Thoracic aorta (tissue), 2 donors: ENCODE results near the gene VPS45. TPM values are rescaled to one million over a fixed set of nuclear protein-coding genes. Genes with fewer than 3 reads are reported as not detected.

ENCODE experiments used
- ATAC-seq: fragments of 150-250 bp; one replicate; pipeline ENCODE4 v1.8.0; 2017; ENCODE audit warnings: low read depth; ENCODE audit not compliant: insufficient number of reproducible peaks, low FRiP score
- DNase-seq: peaks from one replicate; pipeline ENCODE4 v3.0.0-alpha.2; 2020; ENCODE audit warnings: low spot score
- H3K27ac ChIP-seq, 2 donors: fragments of 200-600 bp; sonication (generic); 1 replicate in 1 of 2; 2 replicates in 1 of 2; pipeline ENCODE4 v1.5.1; 2016; ENCODE audit warnings: mild to moderate bottlenecking in 2 of 2, moderate library complexity in 2 of 2
- H3K27me3 ChIP-seq: fragments of 200-600 bp; sonication (generic); replicated peaks from 2 replicates; pipeline ENCODE4 v1.6.0; 2016; ENCODE audit warnings: mild to moderate bottlenecking; ENCODE audit not compliant: insufficient read depth
- H3K36me3 ChIP-seq: fragments of 200-600 bp; sonication (generic); one replicate; pipeline ENCODE4 v1.5.1; 2016
- H3K4me1 ChIP-seq, 2 donors: fragments of 200-600 bp; sonication (generic); 1 replicate in 1 of 2; 2 replicates in 1 of 2; pipeline versions ENCODE4 v1.5.1 to v1.6.0; 2016; ENCODE audit warnings: low read depth in 2 of 2, mild to moderate bottlenecking in 1 of 2; ENCODE audit not compliant: control insufficient read depth in 1 of 2
- H3K4me3 ChIP-seq: fragments of 200-600 bp; sonication (generic); 2 replicates; pipeline ENCODE4 v1.5.1; 2016; ENCODE audit warnings: mild to moderate bottlenecking
- H3K9me3 ChIP-seq: fragments of 200-600 bp; sonication (generic); 2 replicates; pipeline ENCODE4 v1.5.1; 2016
- CTCF ChIP-seq: fragments of 200-600 bp; sonication (generic); IDR thresholded peaks from one replicate; pipeline ENCODE4 v1.5.1; 2019; ENCODE audit warnings: antibody characterized with exemption
- total RNA-seq, 2 donors: library from RNA; depleted of rRNA; stranded (reverse); fragments of >200 nt; gene quantifications; one replicate each; pipeline versions ENCODE4 v1.1.0 to v1.2.3, GENCODE V29; 2016

Gene VPS45
- total RNA-seq, 2 donors from 2014 or later, result 46.2 to 68.9 TPM

- TF ChIP-seq CTCF, result no peak
- no peaks in the 10 kb centered on the region for H3K9me3 ChIP-seq
- H3K27me3 ChIP-seq, result no peaks in the 10 kb centered on the region
- H3K27ac ChIP-seq, result no peak overlapping the region
- H3K36me3 ChIP-seq, result no peaks in the 10 kb centered on the region
- no peak overlapping the region for H3K4me3 ChIP-seq
- ATAC-seq (no peak), DNase-seq (no peak)
- no peaks in the 10 kb centered on the region for H3K4me1 ChIP-seq
These were observed 109.0 kb downstream of the VPS45 start for GRCh38 chr1:150176593-150176992.

DNA sequence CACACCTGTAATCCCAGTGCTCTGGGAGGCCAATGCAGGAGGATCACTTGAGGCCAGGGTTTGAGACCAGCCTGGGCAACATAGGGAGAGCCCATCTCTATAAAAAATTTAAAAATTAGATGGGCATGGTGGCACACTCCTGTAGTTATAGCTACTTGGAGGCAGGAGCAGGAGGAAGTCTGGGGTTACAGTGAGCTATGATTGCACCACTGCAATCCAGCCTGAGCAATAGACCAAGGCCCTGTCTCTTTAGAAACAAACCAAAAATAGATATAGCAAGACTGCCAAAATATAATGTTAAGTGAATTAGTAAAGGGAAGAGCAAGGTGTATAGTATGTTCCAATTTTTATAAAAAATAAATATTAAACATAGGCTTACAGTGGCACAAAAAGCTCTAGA lies 111.0 kb downstream of the VPS45 start:
- Histone ChIP-seq H3K4me3 (no peak overlapping the region), H3K36me3 (no peaks in the 10 kb centered on the region), H3K9me3 (no peaks in the 10 kb centered on the region), H3K4me1 (peaks cover 4 to 13% of the 10 kb centered on the region in 2 donors), H3K27ac (no peak overlapping the region), H3K27me3 (no peaks in the 10 kb centered on the region)
- TF ChIP-seq CTCF, result no peak
- ATAC-seq (no peak), DNase-seq (no peak)

- TF ChIP-seq CTCF, result no peak
- peaks cover 4 to 13% of the 10 kb centered on the region in 2 donors for H3K4me1 ChIP-seq
- DNase-seq (no peak), ATAC-seq (no peak)
- H3K4me3 ChIP-seq, result no peak overlapping the region
- no peak overlapping the region for H3K27ac ChIP-seq
- H3K9me3 ChIP-seq, result no peaks in the 10 kb centered on the region
- no peaks in the 10 kb centered on the region for H3K36me3 ChIP-seq
- H3K27me3 ChIP-seq, result no peaks in the 10 kb centered on the region
These were observed 112.3 kb downstream of the VPS45 start for GRCh38 chr1:150179867-150180266.

- no peak for DNase-seq
- TF ChIP-seq CTCF, result no peak
- H3K4me3 ChIP-seq, result no peak overlapping the region
These were observed 112.9 kb downstream of the VPS45 start for GRCh38 chr1:150180474-150180873.

GRCh38 chr1:150182247-150182646 lies 114.7 kb downstream of the VPS45 start:
- H3K36me3 ChIP-seq, result no peaks in the 10 kb centered on the region
- no peak for TF ChIP-seq CTCF
- H3K9me3 ChIP-seq, result no peaks in the 10 kb centered on the region
- H3K27me3 ChIP-seq, result no peaks in the 10 kb centered on the region
- H3K4me3 ChIP-seq, result no peak overlapping the region
- H3K27ac ChIP-seq, result peak overlapping the region; percentile 48 to 53
- H3K4me1 ChIP-seq, result peaks cover 4 to 25% of the 10 kb centered on the region in 2 donors
- DNase-seq (no peak), ATAC-seq (no peak)

More at GRCh38 chr1:150180474-150180873, 112.9 kb downstream of the VPS45 start:
- peaks cover 4 to 13% of the 10 kb centered on the region in 2 donors for H3K4me1 ChIP-seq
- no peaks in the 10 kb centered on the region for H3K9me3 ChIP-seq
- H3K27me3 ChIP-seq, result no peaks in the 10 kb centered on the region
- H3K36me3 ChIP-seq, result no peaks in the 10 kb centered on the region
- no peak for ATAC-seq
- no peak overlapping the region for H3K27ac ChIP-seq
